H1 (cell line): ENCODE data around the gene GNAQ.

Experiments used
- CBX8 ChIP-seq: fragments of 300-800, 300-1000 bp; sonication (generic); IDR thresholded peaks from 2 replicates; pipeline ENCODE4 v1.7.1; 2016; ENCODE audit warnings: low read depth, low read length, borderline replicate concordance
- CHD2 ChIP-seq: IDR thresholded peaks from 2 replicates; pipeline ENCODE4 v1.6.1; 2012; ENCODE audit warnings: low read length, improper control_type of control experiment
- CTCF ChIP-seq, 3 experiments: IDR thresholded peaks; 1 replicate in 2 of 3; 2 replicates in 1 of 3; pipeline versions ENCODE4 v1.5.1 to v1.6.1; 2011; ENCODE audit warnings: low read length in 3 of 3, mild to moderate bottlenecking in 3 of 3, inconsistent platforms in 2 of 3, low read depth in 1 of 3, moderate library complexity in 1 of 3; ENCODE audit not compliant: insufficient read depth in 1 of 3; ENCODE audit errors: control extremely low read depth in 1 of 3
- FOSL1 ChIP-seq: IDR thresholded peaks from 2 replicates; pipeline ENCODE4 v1.6.1; 2011; ENCODE audit warnings: mild to moderate bottlenecking, low read depth, low read length, moderate library complexity; ENCODE audit not compliant: insufficient read depth
- KDM5A ChIP-seq: fragments of 200-600 bp; IDR thresholded peaks from 2 replicates; pipeline ENCODE4 v1.7.1; 2012; ENCODE audit warnings: mild to moderate bottlenecking, low read length, inconsistent platforms, mixed read lengths
- RAD21 ChIP-seq, 2 experiments: IDR thresholded peaks in 1 of 2; conservative IDR thresholded peaks in 1 of 2; 2 replicates each; pipeline ENCODE4 v1.6.1; 2011; ENCODE audit warnings: low read depth in 2 of 2, low read length in 2 of 2, improper control_type of control experiment in 1 of 2, inconsistent platforms in 1 of 2, mild to moderate bottlenecking in 1 of 2, moderate library complexity in 1 of 2
- SRF ChIP-seq: IDR thresholded peaks from 2 replicates; pipeline ENCODE4 v1.6.1; 2011; ENCODE audit warnings: mild to moderate bottlenecking, low read depth, low read length, moderate library complexity
- TEAD4 ChIP-seq: IDR thresholded peaks from 2 replicates; pipeline ENCODE4 v1.6.1; 2012; ENCODE audit warnings: low read depth, low read length, inconsistent platforms, mixed read lengths
- YY1 ChIP-seq: IDR thresholded peaks from 2 replicates; pipeline ENCODE4 v1.6.1; 2011; ENCODE audit warnings: low read depth, mild to moderate bottlenecking, low read length

GRCh38 chr9:77938163-77938562 is 93.4 kb downstream of the GNAQ start:
- TF ChIP-seq FOSL1 (no peak), CTCF (IDR thresholded peaks at IDR 0.05; ENCODE audit: control extremely low read depth in 1 of 3, insufficient read depth in 1 of 3, low read depth in 1 of 3, low read length in 3 of 3) (no peak), SRF (no peak), CBX8 (no peak), KDM5A (no peak), CHD2 (no peak), TEAD4 (no peak), RAD21 (IDR thresholded peaks at IDR 0.05 in 1 of 2, conservative IDR thresholded peaks at IDR 0.05 in 1 of 2; ENCODE audit: low read depth in 2 of 2, low read length in 2 of 2) (no peak), YY1 (no peak)
